ENCODE data around the gene CCDC149. TPM values are rescaled to one million over a fixed set of nuclear protein-coding genes. Genes with fewer than 3 reads are reported as not detected.
A peak's percentile ranks its signal among the peaks of the same experiment; 100 is the strongest.
"Not testable (repeated sequence)": the region's sequence is repeated elsewhere in the genome, so short reads cannot be mapped to it uniquely, and the experiment has no call there.

CCDC149 gene
- total RNA-seq, 1 experiment from 2014 or later = 9.8 TPM

DNA sequence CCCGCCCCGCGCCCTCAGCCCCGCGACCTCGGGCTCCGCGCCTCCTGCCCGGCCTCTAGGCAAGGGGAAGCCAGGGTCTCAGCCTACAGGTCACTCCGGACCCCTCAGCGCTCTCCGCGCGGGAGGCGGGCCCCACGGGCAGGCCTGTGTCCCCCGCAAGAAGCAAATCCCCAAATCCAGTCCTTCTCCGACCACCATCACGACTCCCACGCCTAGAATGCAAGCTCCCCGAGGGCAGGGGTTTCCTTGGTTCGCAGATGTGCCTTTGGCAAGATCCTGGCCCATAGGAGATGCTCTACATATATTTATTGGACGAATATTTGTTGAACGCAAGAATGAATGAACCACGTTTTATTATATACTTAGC is 260 bp upstream of the CCDC149 start:
- Histone ChIP-seq H3K36me3 (ENCODE audit: low read depth) (no peaks in the 10 kb centered on the region), H3K79me2 (ENCODE audit: low read depth) (no peaks in the 10 kb centered on the region), H3K4me1 (replicated peaks; ENCODE audit: insufficient read depth) (peaks cover 13% of the 10 kb centered on the region), H4K20me1 (ENCODE audit: insufficient read depth) (no peaks in the 10 kb centered on the region), H3F3A (ENCODE audit: insufficient read depth, low read depth) (peaks cover 3% of the 10 kb centered on the region; the same call in 1 of the 2 replicates), H3K27me3 (ENCODE audit: insufficient read depth, low read depth) (no peaks in the 10 kb centered on the region), H3K9me2 (ENCODE audit: insufficient read depth) (no peaks in the 10 kb centered on the region), H3K9me3 (ENCODE audit: insufficient read depth, low read depth) (no peaks in the 10 kb centered on the region), H3K4me2 (peak overlapping the region; percentile 70), H3K27ac (no peak overlapping the region), H3K4me3 (peak overlapping the region; percentile 44; the same call in 1 of the 2 replicates), H2AFZ (0 out of 2 replicates have a peak overlapping the region, but pooled peaks have one; percentile 69)
- no peak for TF ChIP-seq CTCF (conservative IDR thresholded peaks at IDR 0.05)
- no peak for TF ChIP-seq EZH2 (IDR thresholded peaks at IDR 0.05; ENCODE audit: low read depth)
- no peak for DNase-seq
- TSS peak; percentile 71 for BruUV-seq (replicated peaks)
- POLR2A ChIA-PET (ENCODE audit: unreplicated experiment) = no interaction called here
- CTCF ChIA-PET = no interaction called here
- intact Hi-C loops (cut with micrococcal nuclease; ENCODE audit: unreplicated experiment) = loop anchor here (2.0 to 10.0 kb wide), 6 partner anchors 59 to 428 kb away; partner anchors contain the start of genes DHX15 and SOD3

GRCh38 chr4:24910499-24910898 is 2.3 kb downstream of the CCDC149 start:
- BruUV-seq (replicated peaks) = no TSS peak
- Histone ChIP-seq H3K27me3 (ENCODE audit: insufficient read depth, low read depth) (no peaks in the 10 kb centered on the region), H3K4me1 (replicated peaks; ENCODE audit: insufficient read depth) (peaks cover 13% of the 10 kb centered on the region), H4K20me1 (ENCODE audit: insufficient read depth) (no peaks in the 10 kb centered on the region), H3K27ac (no peak overlapping the region), H3K4me3 (no peak overlapping the region), H3K36me3 (ENCODE audit: low read depth) (no peaks in the 10 kb centered on the region), H2AFZ (no peak overlapping the region), H3K9me2 (ENCODE audit: insufficient read depth) (no peaks in the 10 kb centered on the region), H3K4me2 (no peak overlapping the region), H3K9me3 (ENCODE audit: insufficient read depth, low read depth) (no peaks in the 10 kb centered on the region), H3F3A (ENCODE audit: insufficient read depth, low read depth) (peaks cover 3% of the 10 kb centered on the region; the same call in 1 of the 2 replicates), H3K79me2 (ENCODE audit: low read depth) (no peaks in the 10 kb centered on the region)
- TF ChIP-seq CTCF (conservative IDR thresholded peaks at IDR 0.05) (no peak), EZH2 (IDR thresholded peaks at IDR 0.05; ENCODE audit: low read depth) (no peak)
- CTCF ChIA-PET = no interaction called here
- POLR2A ChIA-PET (ENCODE audit: unreplicated experiment) = no interaction called here
- intact Hi-C loops (cut with micrococcal nuclease; ENCODE audit: unreplicated experiment) = loop anchor here (5.0 to 10.0 kb wide), 5 partner anchors 62 to 426 kb away; partner anchors contain the start of genes DHX15 and SOD3
- no peak for DNase-seq

DNA sequence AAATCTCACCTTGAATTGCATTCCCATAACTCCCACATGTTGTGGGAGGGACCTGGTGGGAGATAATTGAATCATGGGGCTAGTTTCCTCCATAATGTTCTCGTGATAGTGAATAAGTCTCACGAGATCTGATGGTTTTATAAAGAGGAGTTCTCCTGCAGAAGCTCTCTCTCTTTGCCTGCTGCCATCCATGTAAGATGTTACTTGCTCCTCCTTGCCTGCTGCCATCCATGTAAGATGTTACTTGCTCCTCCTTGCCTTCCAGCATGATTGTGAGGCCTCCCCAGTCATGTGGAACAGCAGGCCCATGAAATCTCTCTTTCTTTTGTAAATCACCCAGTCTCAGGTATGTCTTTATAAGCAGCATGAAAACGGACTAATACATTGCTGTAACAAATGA is 3.2 kb downstream of the CCDC149 start:
- H3K79me2 ChIP-seq (ENCODE audit: low read depth); H3K36me3 ChIP-seq (ENCODE audit: low read depth); H3K9me3 ChIP-seq (ENCODE audit: insufficient read depth, low read depth); CTCF ChIA-PET; H3K27ac ChIP-seq; H3K4me3 ChIP-seq; H3K4me2 ChIP-seq; POLR2A ChIA-PET (ENCODE audit: unreplicated experiment); BruUV-seq (replicated peaks); H4K20me1 ChIP-seq (ENCODE audit: insufficient read depth); DNase-seq; H3F3A ChIP-seq (ENCODE audit: insufficient read depth, low read depth); H2AFZ ChIP-seq; H3K9me2 ChIP-seq (ENCODE audit: insufficient read depth); H3K27me3 ChIP-seq (ENCODE audit: insufficient read depth, low read depth): not testable (repeated sequence)
- intact Hi-C loops (cut with micrococcal nuclease; ENCODE audit: unreplicated experiment) = loop anchor here (5.0 to 10.0 kb wide), 5 partner anchors 63 to 425 kb away; partner anchors contain the start of genes DHX15 and SOD3
- peaks cover 13% of the 10 kb centered on the region for H3K4me1 ChIP-seq (replicated peaks; ENCODE audit: insufficient read depth)

GRCh38 chr4:24897639-24898038 is 15.2 kb downstream of the CCDC149 start:
- Histone ChIP-seq H2AFZ (no peak overlapping the region), H4K20me1 (ENCODE audit: insufficient read depth) (no peaks in the 10 kb centered on the region), H3K27ac (no peak overlapping the region), H3K79me2 (ENCODE audit: low read depth) (no peaks in the 10 kb centered on the region), H3K9me3 (ENCODE audit: insufficient read depth, low read depth) (no peaks in the 10 kb centered on the region), H3K4me1 (replicated peaks; ENCODE audit: insufficient read depth) (no peaks in the 10 kb centered on the region), H3K4me3 (no peak overlapping the region), H3K27me3 (ENCODE audit: insufficient read depth, low read depth) (no peaks in the 10 kb centered on the region), H3K36me3 (ENCODE audit: low read depth) (0 out of 2 replicates have a peak, but pooled peaks cover 5% of the 10 kb centered on the region), H3K4me2 (no peak overlapping the region), H3F3A (ENCODE audit: insufficient read depth, low read depth) (no peaks in the 10 kb centered on the region), H3K9me2 (ENCODE audit: insufficient read depth) (no peaks in the 10 kb centered on the region)
- no peak for DNase-seq
- BruUV-seq (replicated peaks) = no TSS peak
- ChIA-PET POLR2A (ENCODE audit: unreplicated experiment) (no interaction called here), CTCF (no interaction called here)
- intact Hi-C loops (cut with micrococcal nuclease; ENCODE audit: unreplicated experiment) = no loop called here
- no peak for TF ChIP-seq CTCF (conservative IDR thresholded peaks at IDR 0.05)
- TF ChIP-seq EZH2 (IDR thresholded peaks at IDR 0.05; ENCODE audit: low read depth) = no peak

Data from PC-9 (cell line).